ENCODE data around the gene CFAP100.

The CFAP100 gene

DNA sequence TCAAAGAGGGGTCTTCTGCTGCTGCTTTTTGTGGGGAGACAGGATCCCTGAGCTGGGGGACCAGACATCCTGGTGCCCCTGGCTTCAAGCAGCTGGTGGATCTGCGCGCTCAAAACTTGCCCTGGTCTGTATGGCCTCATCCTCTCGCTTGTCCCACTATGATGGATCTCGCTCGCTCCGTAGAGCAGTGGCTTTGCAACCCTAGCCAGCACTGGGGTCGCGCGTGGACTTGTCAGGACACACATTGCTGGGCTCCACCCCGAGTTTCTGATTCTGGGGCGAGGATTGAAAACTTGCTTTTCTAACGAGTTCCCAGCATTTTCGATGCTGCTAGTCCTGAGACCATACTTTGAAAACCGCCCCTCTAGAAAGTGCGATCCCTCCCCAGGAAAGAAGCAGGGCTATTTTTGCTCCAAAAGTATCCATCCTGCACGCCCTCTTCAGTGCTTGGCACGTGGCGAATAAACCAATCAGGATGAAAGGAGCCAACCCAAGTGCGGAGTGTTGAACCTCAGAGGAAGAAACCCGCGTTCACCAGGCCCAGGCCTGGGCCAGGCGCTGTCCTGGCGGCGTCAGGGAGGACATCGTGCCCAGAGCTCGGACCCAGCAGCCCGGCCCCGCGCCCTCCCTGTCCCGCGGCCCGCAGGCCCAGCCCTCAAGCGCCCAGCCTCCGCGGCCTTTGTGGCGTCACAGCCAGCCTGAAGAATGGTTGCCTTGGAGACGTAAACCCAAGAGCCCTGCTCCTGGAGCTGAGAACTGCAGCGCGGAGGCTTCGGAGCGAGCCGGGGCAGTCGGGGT lies at the start of gene CFAP100:
TSS of gene CFAP100 (plus strand) at position 731 of the 798 bp plus-strand sequence. CDS start 1,092 bp downstream, outside the sequence.
- no peak for DNase-seq (ENCODE audit: low read depth in 2 of 2, low spot score in 1 of 2)

DNA sequence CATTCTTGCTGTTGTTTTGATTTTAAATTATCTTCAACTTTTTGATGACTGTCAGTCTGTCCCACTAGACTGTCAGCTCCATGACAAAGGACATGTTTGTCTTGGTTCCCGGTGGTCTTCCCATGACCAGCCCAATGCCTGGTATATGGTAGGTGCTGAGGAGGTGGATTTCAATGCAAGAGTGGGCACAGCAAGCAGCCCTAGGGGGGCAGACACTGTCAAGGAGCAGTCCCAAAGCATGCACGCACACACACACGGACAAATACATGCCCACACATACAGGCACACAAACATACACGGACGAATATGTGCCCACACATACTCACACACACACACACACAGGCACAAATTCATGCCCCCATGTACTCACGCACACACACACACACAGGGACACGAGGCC lies 49.5 kb upstream of the CFAP100 start:
- DNase-seq (ENCODE audit: low read depth in 2 of 2, low spot score in 1 of 2), result no peak

GRCh38 chr3:126345641-126346460 lies 48.9 kb upstream of the CFAP100 start:
- DNase-seq (ENCODE audit: low read depth in 2 of 2, low spot score in 1 of 2), result no peak

DNA sequence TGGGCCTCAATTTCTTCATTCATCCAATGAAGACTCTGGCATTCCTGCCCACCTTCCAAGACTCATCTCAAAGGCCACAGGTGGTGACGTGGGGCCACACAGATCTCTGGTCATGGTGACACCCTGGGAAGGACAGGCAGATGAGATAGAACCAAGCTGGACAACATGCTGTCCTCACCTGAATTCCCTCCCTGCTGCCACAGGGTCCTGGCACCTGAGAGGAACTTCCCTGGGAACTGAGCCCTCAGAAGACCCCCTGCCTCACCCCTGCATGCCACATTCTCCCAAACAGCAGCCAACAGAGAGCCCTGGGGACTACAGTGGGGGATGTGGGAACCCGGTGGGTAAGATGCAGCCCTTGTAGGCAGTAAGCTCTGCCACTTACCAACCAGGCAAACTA lies 48.2 kb upstream of the CFAP100 start:
- DNase-seq (ENCODE audit: low read depth in 2 of 2, low spot score in 1 of 2), result no peak

DNA sequence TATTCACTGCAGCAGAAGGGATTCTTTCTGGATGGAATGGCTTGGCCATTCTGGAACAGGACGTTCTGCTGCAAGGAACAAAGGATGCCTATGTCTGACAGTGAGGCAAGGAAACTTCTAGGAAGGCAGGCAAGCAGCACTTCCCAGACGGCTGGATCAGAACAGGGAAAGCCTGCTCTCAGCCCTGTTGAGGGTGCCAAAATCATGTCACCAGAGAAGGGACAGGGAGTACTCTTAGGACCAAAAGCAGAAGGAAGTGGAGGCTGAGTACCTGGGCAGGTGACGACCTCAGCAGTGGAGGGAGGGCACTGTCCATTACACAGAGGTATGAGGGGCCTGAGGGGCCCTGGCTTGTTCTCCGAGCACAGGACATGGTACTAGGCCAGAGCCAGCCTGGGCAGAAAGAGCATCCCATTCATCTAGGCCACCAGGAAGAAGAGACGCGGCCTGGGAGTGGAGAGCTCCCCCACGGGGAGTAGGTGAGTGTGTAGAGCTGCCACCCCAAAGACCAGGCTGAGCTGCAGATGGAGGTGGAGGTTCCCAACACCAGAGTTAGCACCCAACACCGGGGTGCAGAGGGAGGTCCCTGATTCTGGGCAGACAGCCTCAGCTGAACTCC lies 47.1 kb upstream of the CFAP100 start:
- DNase-seq (ENCODE audit: low read depth in 2 of 2, low spot score in 1 of 2), result no peak

GRCh38 chr3:126348308-126348920 lies 46.3 kb upstream of the CFAP100 start:
- no peak for DNase-seq (ENCODE audit: low read depth in 2 of 2, low spot score in 1 of 2)

- no peak for DNase-seq (ENCODE audit: low read depth in 2 of 2, low spot score in 1 of 2)
Observed at GRCh38 chr3:126349071-126349470, 45.6 kb upstream of the CFAP100 start.

DNA sequence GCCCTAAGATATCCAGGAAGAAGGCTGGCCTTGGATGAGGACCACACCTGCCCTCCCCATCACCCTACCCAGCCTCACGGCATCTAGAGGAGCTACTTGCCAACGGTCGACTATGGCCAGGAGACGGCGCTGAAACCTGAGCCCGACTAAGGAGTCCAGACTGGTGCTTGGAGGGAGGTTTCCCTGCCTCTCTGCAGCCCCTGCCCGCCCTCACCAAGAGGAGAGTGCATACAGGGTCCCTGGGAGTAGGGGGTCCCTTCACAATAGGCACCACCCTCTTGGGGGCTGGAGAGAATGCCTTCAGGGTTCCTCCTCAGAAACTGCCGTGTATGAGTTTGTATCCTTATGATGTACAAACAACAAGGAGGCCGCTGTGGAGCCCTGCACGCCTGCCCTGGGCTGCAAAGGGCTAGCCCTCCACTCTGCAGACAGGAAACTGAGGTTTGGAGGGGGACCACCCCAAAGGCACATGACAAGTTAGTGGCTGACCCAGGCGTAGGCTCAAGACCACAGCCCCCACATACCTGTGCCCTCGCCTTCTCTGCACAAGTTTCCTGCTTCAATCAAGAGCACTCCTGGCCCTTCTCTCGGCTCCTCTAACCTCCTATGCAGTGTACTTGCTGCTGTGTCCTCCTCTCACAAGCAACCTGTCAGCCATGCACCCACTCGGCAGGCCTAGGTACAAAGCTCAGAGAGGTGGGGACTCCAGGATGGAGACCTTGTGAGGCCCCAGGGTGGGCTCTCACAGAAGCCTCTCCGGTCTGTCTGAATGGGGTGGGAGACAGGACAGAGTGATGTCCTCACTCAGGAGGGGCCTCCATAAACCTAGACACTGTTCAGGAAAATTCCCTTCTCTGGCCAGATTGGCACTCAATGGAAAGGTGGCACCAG lies 44.9 kb upstream of the CFAP100 start:
- no peak for DNase-seq (ENCODE audit: low read depth in 2 of 2, low spot score in 1 of 2)

GRCh38 chr3:126350502-126351085 lies 44.1 kb upstream of the CFAP100 start:
- DNase-seq (ENCODE audit: low read depth in 2 of 2, low spot score in 1 of 2), result no peak

DNA sequence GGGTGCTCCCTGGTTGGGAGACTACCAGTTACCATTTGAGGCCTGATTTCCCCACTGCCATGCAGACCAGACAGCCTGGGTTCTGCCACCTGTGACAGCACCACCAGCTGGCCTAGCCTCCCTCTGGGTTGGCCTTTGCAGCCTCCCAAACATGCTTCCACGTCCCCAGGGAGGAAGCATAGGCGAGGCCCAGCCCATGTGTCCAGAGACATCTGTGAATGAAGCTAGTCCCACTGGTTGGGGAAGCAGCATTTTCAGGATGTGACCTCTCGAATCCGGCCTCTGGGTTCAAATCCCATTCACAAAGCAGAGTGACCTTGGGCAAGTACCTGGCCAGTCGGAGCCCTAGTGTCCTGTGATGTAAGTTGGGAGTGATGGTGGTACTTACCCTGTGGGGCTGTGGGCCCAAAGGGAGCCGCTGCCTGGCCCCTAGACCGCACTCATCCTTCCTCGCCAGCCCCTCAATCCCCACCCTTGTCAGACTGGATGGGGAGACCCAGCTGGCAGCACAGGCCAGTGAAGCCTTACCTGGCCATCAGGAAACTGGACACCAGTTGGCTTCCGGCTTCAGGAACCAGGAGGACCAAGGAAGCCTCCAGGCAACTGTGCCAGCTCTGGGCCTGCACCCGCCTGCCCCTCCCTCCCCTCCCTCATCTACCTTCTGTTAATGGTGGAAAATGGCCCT lies 43.5 kb upstream of the CFAP100 start:
- no peak for DNase-seq (ENCODE audit: low read depth in 2 of 2, low spot score in 1 of 2)

GRCh38 chr3:126351771-126352475 lies 42.8 kb upstream of the CFAP100 start:
- DNase-seq (ENCODE audit: low read depth in 2 of 2, low spot score in 1 of 2), result no peak

DNA sequence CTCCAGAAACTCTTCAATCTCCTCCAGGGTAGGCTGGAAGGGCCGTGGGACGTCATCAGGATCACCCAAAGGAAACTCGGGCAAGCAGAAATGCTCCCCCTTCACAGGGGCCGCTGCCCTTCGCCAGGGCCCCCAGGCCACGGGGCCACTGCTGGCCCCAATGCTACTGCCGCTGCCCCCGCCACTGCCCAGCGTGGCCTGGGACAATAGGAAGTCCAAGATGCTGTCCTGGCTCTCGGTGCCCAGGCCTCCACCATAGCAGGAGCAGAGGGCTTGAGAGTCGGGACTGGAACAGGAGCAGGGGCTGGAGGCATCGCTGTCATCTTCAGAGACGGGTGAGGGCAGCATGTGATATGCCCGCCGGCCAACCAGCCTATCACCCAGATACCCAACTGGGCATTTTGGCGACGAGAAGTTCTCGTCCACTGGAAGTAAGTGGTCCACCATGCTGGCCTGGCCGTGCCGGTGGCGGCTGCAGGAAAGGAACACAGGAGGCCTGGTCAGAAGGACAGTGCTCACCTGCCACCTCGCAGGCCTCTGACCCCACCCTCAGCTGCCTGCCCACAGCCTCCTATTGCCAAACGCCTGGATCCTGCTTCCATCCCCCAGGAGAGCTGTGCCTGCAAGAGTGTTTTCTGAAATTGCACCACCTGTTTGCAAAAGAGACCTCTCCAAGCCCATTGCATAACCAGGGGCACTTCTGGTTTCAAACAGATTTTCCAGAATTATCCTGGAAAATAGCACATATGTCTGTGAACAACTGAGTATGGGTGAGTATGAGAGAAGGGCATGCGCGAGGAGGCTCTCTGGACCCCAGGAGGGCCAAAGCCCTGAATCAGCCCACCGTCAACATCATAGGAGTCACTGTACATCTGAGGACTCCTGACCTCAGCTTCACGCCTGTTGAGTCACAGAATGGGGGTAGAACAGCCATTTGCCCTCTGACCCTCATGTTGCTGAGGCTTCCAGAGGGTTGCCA lies 41.9 kb upstream of the CFAP100 start:
- DNase-seq (ENCODE audit: low read depth in 2 of 2, low spot score in 1 of 2), result no peak

DNA sequence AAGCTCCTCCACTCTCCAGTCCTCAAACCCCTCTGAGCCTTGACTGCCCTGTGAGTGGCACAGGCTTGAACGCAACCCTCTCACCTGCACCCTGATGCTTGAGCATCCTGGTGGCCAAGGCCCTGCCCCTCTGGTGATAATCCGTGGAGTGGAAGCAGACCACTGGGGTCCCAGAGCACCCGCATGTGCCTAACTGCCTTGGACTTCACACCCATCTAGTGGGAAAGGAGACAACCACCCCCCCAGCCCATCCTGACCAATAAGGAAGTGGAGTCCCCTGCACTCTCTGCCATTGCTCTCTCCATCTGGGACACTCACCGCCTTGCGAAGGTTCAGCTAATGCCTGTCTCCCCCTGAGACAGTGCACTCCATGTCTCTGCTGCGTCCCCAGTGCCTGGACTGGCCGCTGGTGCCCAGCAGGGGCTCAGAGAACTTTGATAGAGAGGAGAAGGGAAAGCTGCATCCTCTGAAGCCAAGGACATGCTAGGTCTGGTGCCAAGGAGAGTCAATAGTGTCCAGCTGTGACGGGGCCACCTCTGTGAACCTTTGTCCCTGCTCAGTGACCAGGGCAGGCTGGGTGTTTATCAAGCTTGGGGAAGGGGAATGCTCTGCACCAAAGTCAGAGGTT lies 40.9 kb upstream of the CFAP100 start:
- DNase-seq (ENCODE audit: low read depth in 2 of 2, low spot score in 1 of 2), result no peak

DNA sequence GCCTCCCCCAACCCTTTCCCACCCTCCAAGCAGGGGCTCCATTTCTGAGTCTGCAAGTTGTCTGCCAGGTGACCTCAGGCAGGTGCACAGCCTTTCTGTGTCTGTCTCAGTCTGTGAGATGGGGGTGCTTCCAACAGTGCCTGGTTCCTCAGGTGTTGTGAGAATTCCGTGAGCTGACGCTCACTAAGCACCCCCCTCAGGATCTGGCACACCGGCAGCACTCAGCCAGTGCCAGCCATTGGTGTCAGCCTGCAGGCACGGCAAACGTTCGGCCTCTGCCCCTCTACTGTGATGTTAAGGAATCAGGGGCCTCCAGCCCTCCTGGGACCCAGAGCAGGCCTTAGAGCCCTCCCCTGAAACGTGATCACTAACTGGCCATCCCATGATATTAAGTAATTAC lies 39.9 kb upstream of the CFAP100 start:
- DNase-seq (ENCODE audit: low read depth in 2 of 2, low spot score in 1 of 2), result no peak

GRCh38 chr3:126355251-126355650 lies 39.5 kb upstream of the CFAP100 start:
- DNase-seq (ENCODE audit: low read depth in 2 of 2, low spot score in 1 of 2), result no peak

DNA sequence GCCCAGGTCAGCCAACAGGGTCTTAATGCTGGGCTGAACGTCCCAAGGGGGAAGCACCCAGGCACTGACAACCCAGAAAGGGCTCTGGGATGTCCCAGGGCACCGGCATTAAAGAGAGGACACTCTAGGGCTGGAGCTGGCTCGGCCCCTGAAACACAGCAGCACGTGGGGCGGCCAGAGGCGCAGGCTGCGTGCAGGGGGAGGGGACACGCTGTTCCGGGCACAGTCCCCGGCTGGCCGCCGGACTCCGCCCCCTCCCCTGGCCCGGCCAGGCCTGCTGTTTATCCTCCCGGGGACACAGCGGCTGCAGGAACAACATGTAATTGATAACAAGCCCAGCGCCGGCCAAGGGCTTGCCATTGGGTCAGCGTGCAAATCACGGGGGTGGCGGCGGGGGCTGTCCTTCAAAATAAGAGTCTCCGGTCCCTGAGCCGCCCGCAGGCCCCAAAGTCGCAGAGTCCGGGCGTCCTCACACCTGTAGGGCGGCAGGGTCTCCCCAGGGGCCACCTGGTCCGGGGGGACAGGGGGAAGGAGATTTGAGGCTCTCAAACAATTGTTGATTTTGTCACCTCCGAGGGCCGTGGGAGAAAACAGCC lies 38.8 kb upstream of the CFAP100 start:
- DNase-seq (ENCODE audit: low read depth in 2 of 2, low spot score in 1 of 2), result no peak
